Osteoblast (primary cell): ENCODE data around the gene TRAF3IP3. TPM values are rescaled to one million over a fixed set of nuclear protein-coding genes. Genes with fewer than 3 reads are reported as not detected.
A peak's percentile ranks its signal among the peaks of the same experiment; 100 is the strongest.

Experiments used
- DNase-seq: peaks from one replicate; pipeline ENCODE4 v3.0.0; 2011; ENCODE audit warnings: low spot score, mixed read lengths; ENCODE audit not compliant: insufficient read length; ENCODE audit errors: missing footprints
- H2AFZ ChIP-seq: 2 replicates; pipeline ENCODE4 v1.6.0; 2011; ENCODE audit warnings: mild to moderate bottlenecking, low read length
- H3K27ac ChIP-seq: 2 replicates; pipeline ENCODE4 v1.5.1; 2011; ENCODE audit warnings: mild to moderate bottlenecking, low read depth, low read length, moderate library complexity
- H3K27me3 ChIP-seq: 2 replicates; pipeline ENCODE4 v1.6.0; 2012; ENCODE audit warnings: mild to moderate bottlenecking, control low read depth, inconsistent platforms, low read length, moderate library complexity; ENCODE audit not compliant: insufficient read depth
- H3K36me3 ChIP-seq: 2 replicates; pipeline ENCODE4 v1.5.1; 2011; ENCODE audit warnings: mild to moderate bottlenecking, low read length, control low read depth, moderate library complexity; ENCODE audit not compliant: insufficient read depth
- H3K4me1 ChIP-seq: 2 replicates; pipeline ENCODE4 v1.5.1; 2011; ENCODE audit warnings: mild to moderate bottlenecking, low read length, control low read depth, moderate library complexity; ENCODE audit not compliant: insufficient read depth
- H3K4me2 ChIP-seq: 2 replicates; pipeline ENCODE4 v1.6.0; 2011; ENCODE audit warnings: mild to moderate bottlenecking, low read length; ENCODE audit not compliant: insufficient read depth
- H3K4me3 ChIP-seq: fragments of 200-600 bp; sonication (generic); 3 replicates; pipeline ENCODE4 v1.5.1; 2012; ENCODE audit warnings: mild to moderate bottlenecking, low read length, inconsistent platforms; ENCODE audit not compliant: insufficient read depth
- H3K79me2 ChIP-seq: 2 replicates; pipeline ENCODE4 v1.6.0; 2012; ENCODE audit warnings: mild to moderate bottlenecking, low read length, control low read depth, inconsistent platforms; ENCODE audit not compliant: insufficient read depth
- H3K9me3 ChIP-seq: 2 replicates; pipeline ENCODE4 v1.5.1; 2011; ENCODE audit warnings: low read depth, low read length, control low read depth
- H4K20me1 ChIP-seq: 2 replicates; pipeline ENCODE4 v1.6.0; 2012; ENCODE audit warnings: mild to moderate bottlenecking, low read length, control low read depth; ENCODE audit not compliant: insufficient read depth
- total RNA-seq: library from RNA; depleted of rRNA; stranded (reverse); fragments of >200 nt; gene quantifications from 2 replicates; pipeline ENCODE4 v1.2.3, GENCODE V29; 2012
- TF ChIP-seq, protein P1 (sequence below): IDR thresholded peaks from 2 replicates; pipeline ENCODE4 v1.5.1; 2011; ENCODE audit warnings: mild to moderate bottlenecking, low read depth, low read length, moderate library complexity; ENCODE audit errors: extremely low read depth

The TRAF3IP3 gene
- total RNA-seq, 1 donor: not detected

- H2AFZ ChIP-seq: peak within 1 kb of the TSS; percentile 97
- TF ChIP-seq, protein P1, sequence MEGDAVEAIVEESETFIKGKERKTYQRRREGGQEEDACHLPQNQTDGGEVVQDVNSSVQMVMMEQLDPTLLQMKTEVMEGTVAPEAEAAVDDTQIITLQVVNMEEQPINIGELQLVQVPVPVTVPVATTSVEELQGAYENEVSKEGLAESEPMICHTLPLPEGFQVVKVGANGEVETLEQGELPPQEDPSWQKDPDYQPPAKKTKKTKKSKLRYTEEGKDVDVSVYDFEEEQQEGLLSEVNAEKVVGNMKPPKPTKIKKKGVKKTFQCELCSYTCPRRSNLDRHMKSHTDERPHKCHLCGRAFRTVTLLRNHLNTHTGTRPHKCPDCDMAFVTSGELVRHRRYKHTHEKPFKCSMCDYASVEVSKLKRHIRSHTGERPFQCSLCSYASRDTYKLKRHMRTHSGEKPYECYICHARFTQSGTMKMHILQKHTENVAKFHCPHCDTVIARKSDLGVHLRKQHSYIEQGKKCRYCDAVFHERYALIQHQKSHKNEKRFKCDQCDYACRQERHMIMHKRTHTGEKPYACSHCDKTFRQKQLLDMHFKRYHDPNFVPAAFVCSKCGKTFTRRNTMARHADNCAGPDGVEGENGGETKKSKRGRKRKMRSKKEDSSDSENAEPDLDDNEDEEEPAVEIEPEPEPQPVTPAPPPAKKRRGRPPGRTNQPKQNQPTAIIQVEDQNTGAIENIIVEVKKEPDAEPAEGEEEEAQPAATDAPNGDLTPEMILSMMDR: no peak
- H3K4me3 ChIP-seq: peak within 1 kb of the TSS; percentile 71
- H4K20me1 ChIP-seq: no peaks in the 10 kb centered on the region
- no peaks in the 10 kb centered on the region for H3K9me3 ChIP-seq
- H3K36me3 ChIP-seq: no peaks in the 10 kb centered on the region
- peaks cover 30% of the 10 kb centered on the region for H3K4me1 ChIP-seq
- H3K4me2 ChIP-seq: peak within 1 kb of the TSS; percentile 83
- peaks cover 8% of the 10 kb centered on the region for H3K27me3 ChIP-seq
- peak; percentile 90 for DNase-seq
- peak within 1 kb of the TSS; percentile 24 for H3K27ac ChIP-seq
- H3K79me2 ChIP-seq: no peaks in the 10 kb centered on the region
Observed at GRCh38 chr1:209805875-209806760, 50.3 kb downstream of the TRAF3IP3 start, which contains the start of gene IRF6. Gene IRF6 (minus strand): TSS chr1:209806142. CDS start chr1:209801413, 4,729 bp downstream.

GRCh38 chr1:209807509-209807908 lies 51.7 kb downstream of the TRAF3IP3 start:
- H3K79me2 ChIP-seq: no peaks in the 10 kb centered on the region
- peak overlapping the region; percentile 20 for H3K4me2 ChIP-seq
- DNase-seq: no peak
- H3K27me3 ChIP-seq: peaks cover 5% of the 10 kb centered on the region
- no peak overlapping the region for H2AFZ ChIP-seq
- TF ChIP-seq, protein P1: no peak
- no peaks in the 10 kb centered on the region for H3K36me3 ChIP-seq
- H4K20me1 ChIP-seq: no peaks in the 10 kb centered on the region
- H3K4me1 ChIP-seq: peaks cover 21% of the 10 kb centered on the region
- peak overlapping the region; percentile 33 for H3K27ac ChIP-seq
- no peak overlapping the region for H3K4me3 ChIP-seq
- no peaks in the 10 kb centered on the region for H3K9me3 ChIP-seq

- peak overlapping the region; percentile 41 for H3K4me2 ChIP-seq
- no peak overlapping the region for H2AFZ ChIP-seq
- peaks cover 21% of the 10 kb centered on the region for H3K4me1 ChIP-seq
- TF ChIP-seq, protein P1: no peak
- peak overlapping the region; percentile 33 for H3K27ac ChIP-seq
- no peaks in the 10 kb centered on the region for H3K36me3 ChIP-seq
- H3K9me3 ChIP-seq: no peaks in the 10 kb centered on the region
- H3K27me3 ChIP-seq: peaks cover 5% of the 10 kb centered on the region
- H4K20me1 ChIP-seq: no peaks in the 10 kb centered on the region
- peak; percentile 93 for DNase-seq
- no peak overlapping the region for H3K4me3 ChIP-seq
- no peaks in the 10 kb centered on the region for H3K79me2 ChIP-seq
Observed at GRCh38 chr1:209808059-209808581, 52.3 kb downstream of the TRAF3IP3 start.

DNA sequence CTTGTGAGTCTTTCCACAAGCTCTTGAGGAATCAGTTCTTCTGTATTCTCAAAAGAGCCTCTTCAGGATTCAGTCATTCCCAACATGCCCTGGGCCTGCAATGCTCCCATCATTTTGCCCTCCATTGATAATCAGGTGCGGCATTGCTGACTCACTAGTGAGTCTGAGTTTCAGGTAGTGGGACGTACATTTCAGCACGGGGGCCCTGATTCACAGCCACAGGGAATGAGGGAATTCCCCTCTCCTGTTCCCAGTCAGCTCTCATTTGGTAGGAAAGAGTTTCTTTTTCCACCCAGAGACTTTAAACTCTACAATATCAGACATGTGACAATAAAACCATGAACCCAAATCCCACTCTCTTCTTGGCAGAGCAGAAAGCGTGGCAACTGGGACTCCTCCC lies 53.8 kb downstream of the TRAF3IP3 start:
- H3K4me1 ChIP-seq: peaks cover 21% of the 10 kb centered on the region
- no peak overlapping the region for H3K4me3 ChIP-seq
- H3K9me3 ChIP-seq: no peaks in the 10 kb centered on the region
- H2AFZ ChIP-seq: peak overlapping the region; percentile 6
- H4K20me1 ChIP-seq: no peaks in the 10 kb centered on the region
- TF ChIP-seq, protein P1: no peak
- no peak for DNase-seq
- H3K79me2 ChIP-seq: no peaks in the 10 kb centered on the region
- H3K27me3 ChIP-seq: peaks cover under 1% of the 10 kb centered on the region
- no peak overlapping the region for H3K27ac ChIP-seq
- H3K36me3 ChIP-seq: no peaks in the 10 kb centered on the region
- H3K4me2 ChIP-seq: no peak overlapping the region
